Measurements from ENCODE around the gene TSPAN3. TPM values are rescaled to one million over a fixed set of nuclear protein-coding genes. Genes with fewer than 3 reads are reported as not detected.

The TSPAN3 gene
- total RNA-seq, 1 donor from 2014 or later, result 236 TPM

DNA sequence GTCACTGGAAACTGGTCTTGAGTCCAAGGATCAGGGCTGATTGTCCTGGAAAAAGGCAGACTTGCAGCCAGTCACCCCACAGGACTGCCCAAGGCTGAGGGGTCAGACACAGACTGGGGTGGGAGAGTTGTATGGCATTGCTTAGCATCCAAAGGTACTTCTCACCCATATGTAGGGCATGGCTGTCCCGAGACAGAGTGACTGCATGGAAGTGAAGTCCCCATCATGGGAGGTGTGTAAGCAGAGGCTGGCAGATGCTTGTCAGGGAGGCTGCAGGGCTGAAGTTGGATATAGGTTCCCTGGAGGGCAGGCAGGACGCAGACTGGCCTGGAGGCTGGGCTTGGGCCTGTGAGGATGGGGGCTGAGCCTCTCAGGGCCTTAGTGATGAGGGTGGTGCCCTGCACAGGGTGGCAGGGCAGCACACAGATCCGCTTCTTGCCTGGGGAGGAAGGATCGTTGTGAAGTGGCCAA is 44.9 kb downstream of the TSPAN3 start:
- Histone ChIP-seq H3K4me1 (ENCODE audit: control insufficient read depth in 3 of 3, insufficient read depth in 3 of 3, low read length in 3 of 3) (peaks cover 4 to 29% (median 17%) of the 10 kb centered on the region in 3 donors), H3K27ac (ENCODE audit: low read depth, low read length) (no peak overlapping the region), H3K27me3 (ENCODE audit: control insufficient read depth in 3 of 3, insufficient read depth in 3 of 3, low read length in 3 of 3) (peaks cover 0 to 4% (median 0%) of the 10 kb centered on the region in 3 donors), H3K36me3 (ENCODE audit: control insufficient read depth in 3 of 3, insufficient read depth in 3 of 3, low read length in 3 of 3) (no peaks in the 10 kb centered on the region), H3K9ac (ENCODE audit: low read depth in 1 of 3, low read length in 3 of 3) (peak overlapping the region in 1 of 3 donors; percentile 25), H3K4me3 (ENCODE audit: low read length in 3 of 3) (no peak overlapping the region), H3K9me3 (ENCODE audit: control insufficient read depth in 3 of 3, low read length in 3 of 3) (no peaks in the 10 kb centered on the region)

DNA sequence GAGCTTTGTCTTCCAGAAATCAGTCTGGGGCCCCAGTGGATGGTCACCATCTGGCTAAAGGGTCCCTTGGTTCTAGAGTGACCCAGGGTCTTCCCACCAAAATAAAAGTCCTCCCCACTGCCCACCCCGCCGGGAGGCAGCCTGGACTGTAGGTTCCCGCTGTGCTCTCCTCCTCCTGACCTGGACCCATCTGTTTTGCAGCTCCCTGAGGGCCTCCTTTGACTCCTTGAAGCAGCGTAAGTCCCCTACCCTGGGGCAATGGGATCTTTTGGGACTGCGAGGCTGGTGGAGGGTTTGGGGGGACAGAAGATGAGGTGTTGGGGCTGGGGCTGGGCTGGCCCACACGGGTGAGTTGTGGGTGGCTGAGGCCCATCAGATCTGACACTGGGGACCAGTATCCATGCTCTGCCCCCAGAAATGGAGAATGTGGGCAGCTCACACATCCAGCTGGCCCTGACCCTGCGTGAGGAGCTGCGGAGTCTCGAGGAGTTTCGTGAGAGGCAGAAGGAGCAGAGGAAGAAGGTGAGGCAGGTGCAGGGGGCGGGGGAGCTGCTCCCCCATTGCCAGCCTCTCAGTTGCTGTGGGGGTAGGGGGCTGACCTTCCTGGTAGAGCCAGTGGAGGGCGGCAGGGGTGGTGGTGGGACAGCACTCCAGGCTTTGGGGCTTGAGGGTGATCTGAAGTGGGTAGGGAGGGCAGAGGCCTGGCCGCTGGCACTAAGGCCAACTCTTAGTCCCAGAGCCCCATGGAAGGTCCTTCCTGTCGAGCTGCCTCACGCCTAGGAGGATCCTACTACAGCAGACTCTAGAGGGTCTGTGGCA is 45.6 kb downstream of the TSPAN3 start:
- no peaks in the 10 kb centered on the region for H3K36me3 ChIP-seq (ENCODE audit: control insufficient read depth in 3 of 3, insufficient read depth in 3 of 3, low read length in 3 of 3)
- no peak overlapping the region for H3K9ac ChIP-seq (ENCODE audit: low read depth in 1 of 3, low read length in 3 of 3)
- peaks cover 4 to 31% (median 21%) of the 10 kb centered on the region in 3 donors for H3K4me1 ChIP-seq (ENCODE audit: control insufficient read depth in 3 of 3, insufficient read depth in 3 of 3, low read length in 3 of 3)
- H3K4me3 ChIP-seq (ENCODE audit: low read length in 3 of 3), result no peak overlapping the region
- no peak overlapping the region for H3K27ac ChIP-seq (ENCODE audit: low read depth, low read length)
- H3K9me3 ChIP-seq (ENCODE audit: control insufficient read depth in 3 of 3, low read length in 3 of 3), result no peaks in the 10 kb centered on the region
- peaks cover 0 to 4% (median 0%) of the 10 kb centered on the region in 3 donors for H3K27me3 ChIP-seq (ENCODE audit: control insufficient read depth in 3 of 3, insufficient read depth in 3 of 3, low read length in 3 of 3)

GRCh38 chr15:77024273-77025082 is 46.4 kb downstream of the TSPAN3 start:
- Histone ChIP-seq H3K27ac (ENCODE audit: low read depth, low read length) (no peak overlapping the region), H3K4me3 (ENCODE audit: low read length in 3 of 3) (no peak overlapping the region), H3K9ac (ENCODE audit: low read depth in 1 of 3, low read length in 3 of 3) (no peak overlapping the region), H3K9me3 (ENCODE audit: control insufficient read depth in 3 of 3, low read length in 3 of 3) (no peaks in the 10 kb centered on the region), H3K36me3 (ENCODE audit: control insufficient read depth in 3 of 3, insufficient read depth in 3 of 3, low read length in 3 of 3) (no peaks in the 10 kb centered on the region), H3K27me3 (ENCODE audit: control insufficient read depth in 3 of 3, insufficient read depth in 3 of 3, low read length in 3 of 3) (peaks cover 0 to 4% (median 0%) of the 10 kb centered on the region in 3 donors), H3K4me1 (ENCODE audit: control insufficient read depth in 3 of 3, insufficient read depth in 3 of 3, low read length in 3 of 3) (peaks cover 4 to 34% (median 21%) of the 10 kb centered on the region in 3 donors)

DNA sequence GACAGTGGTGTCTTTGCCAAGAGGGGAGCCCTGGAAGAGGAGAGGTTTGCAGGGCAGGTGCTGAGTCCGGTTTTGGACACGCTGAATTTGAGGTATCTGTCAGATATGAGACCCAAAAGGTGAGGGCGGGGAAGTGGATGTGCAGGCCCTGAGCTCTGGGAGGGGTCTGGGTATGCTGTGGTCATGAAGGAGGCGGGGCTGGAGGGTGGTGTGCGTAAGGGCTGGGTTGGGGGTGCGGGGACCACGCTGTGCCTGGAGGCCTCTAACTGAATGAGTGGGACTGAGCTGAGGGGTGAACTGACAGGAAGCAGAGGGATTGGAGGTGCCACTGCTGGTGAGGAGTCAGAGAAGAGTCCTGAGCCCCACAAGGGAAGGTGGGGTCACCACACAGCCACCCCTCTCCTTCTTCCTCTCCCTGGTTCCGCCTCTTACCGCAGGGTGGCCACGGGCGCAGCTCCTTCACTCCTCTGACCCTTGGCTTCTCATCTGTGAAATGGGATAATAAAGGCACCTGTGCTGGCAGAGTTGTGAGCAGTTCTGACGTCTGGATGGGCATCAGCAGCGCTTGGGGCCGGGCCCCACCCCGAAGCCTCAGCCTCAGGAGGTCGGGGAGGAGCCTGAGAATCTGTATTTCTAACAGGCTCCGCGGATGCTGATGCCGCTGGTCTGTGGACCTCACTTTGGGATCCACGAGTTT is 47.2 kb downstream of the TSPAN3 start:
- peaks cover 0 to 2% (median 0%) of the 10 kb centered on the region in 3 donors for H3K27me3 ChIP-seq (ENCODE audit: control insufficient read depth in 3 of 3, insufficient read depth in 3 of 3, low read length in 3 of 3)
- no peak overlapping the region for H3K27ac ChIP-seq (ENCODE audit: low read depth, low read length)
- no peak overlapping the region for H3K4me3 ChIP-seq (ENCODE audit: low read length in 3 of 3)
- H3K4me1 ChIP-seq (ENCODE audit: control insufficient read depth in 3 of 3, insufficient read depth in 3 of 3, low read length in 3 of 3), result peaks cover 3 to 33% (median 21%) of the 10 kb centered on the region in 3 donors
- H3K9me3 ChIP-seq (ENCODE audit: control insufficient read depth in 3 of 3, low read length in 3 of 3), result no peaks in the 10 kb centered on the region
- H3K36me3 ChIP-seq (ENCODE audit: control insufficient read depth in 3 of 3, insufficient read depth in 3 of 3, low read length in 3 of 3), result no peaks in the 10 kb centered on the region
- no peak overlapping the region for H3K9ac ChIP-seq (ENCODE audit: low read depth in 1 of 3, low read length in 3 of 3)

- Histone ChIP-seq H3K36me3 (ENCODE audit: control insufficient read depth in 3 of 3, insufficient read depth in 3 of 3, low read length in 3 of 3) (no peaks in the 10 kb centered on the region), H3K4me3 (ENCODE audit: low read length in 3 of 3) (no peak overlapping the region), H3K9me3 (ENCODE audit: control insufficient read depth in 3 of 3, low read length in 3 of 3) (no peaks in the 10 kb centered on the region), H3K4me1 (ENCODE audit: control insufficient read depth in 3 of 3, insufficient read depth in 3 of 3, low read length in 3 of 3) (peaks cover 0 to 27% (median 16%) of the 10 kb centered on the region in 3 donors), H3K9ac (ENCODE audit: low read depth in 1 of 3, low read length in 3 of 3) (no peak overlapping the region), H3K27me3 (ENCODE audit: control insufficient read depth in 3 of 3, insufficient read depth in 3 of 3, low read length in 3 of 3) (no peaks in the 10 kb centered on the region), H3K27ac (ENCODE audit: low read depth, low read length) (no peak overlapping the region)
Observed at GRCh38 chr15:77022646-77023575, 48.0 kb downstream of the TSPAN3 start.

GRCh38 chr15:77021803-77022381 is 49.0 kb downstream of the TSPAN3 start:
- Histone ChIP-seq H3K36me3 (ENCODE audit: control insufficient read depth in 3 of 3, insufficient read depth in 3 of 3, low read length in 3 of 3) (no peaks in the 10 kb centered on the region), H3K27ac (ENCODE audit: low read depth, low read length) (no peak overlapping the region), H3K9me3 (ENCODE audit: control insufficient read depth in 3 of 3, low read length in 3 of 3) (no peaks in the 10 kb centered on the region), H3K27me3 (ENCODE audit: control insufficient read depth in 3 of 3, insufficient read depth in 3 of 3, low read length in 3 of 3) (peaks cover 0 to 4% (median 0%) of the 10 kb centered on the region in 3 donors), H3K4me3 (ENCODE audit: low read length in 3 of 3) (no peak overlapping the region), H3K9ac (ENCODE audit: low read depth in 1 of 3, low read length in 3 of 3) (peak overlapping the region in 1 of 3 donors; percentile 9), H3K4me1 (ENCODE audit: control insufficient read depth in 3 of 3, insufficient read depth in 3 of 3, low read length in 3 of 3) (peaks cover 0 to 18% (median 16%) of the 10 kb centered on the region in 3 donors)

GRCh38 chr15:77021088-77021481 is 49.8 kb downstream of the TSPAN3 start:
- Histone ChIP-seq H3K27me3 (ENCODE audit: control insufficient read depth in 3 of 3, insufficient read depth in 3 of 3, low read length in 3 of 3) (peaks cover 0 to 4% (median 0%) of the 10 kb centered on the region in 3 donors), H3K4me1 (ENCODE audit: control insufficient read depth in 3 of 3, insufficient read depth in 3 of 3, low read length in 3 of 3) (peaks cover 0 to 14% (median 11%) of the 10 kb centered on the region in 3 donors), H3K36me3 (ENCODE audit: control insufficient read depth in 3 of 3, insufficient read depth in 3 of 3, low read length in 3 of 3) (no peaks in the 10 kb centered on the region), H3K27ac (ENCODE audit: low read depth, low read length) (no peak overlapping the region), H3K4me3 (ENCODE audit: low read length in 3 of 3) (no peak overlapping the region), H3K9me3 (ENCODE audit: control insufficient read depth in 3 of 3, low read length in 3 of 3) (no peaks in the 10 kb centered on the region), H3K9ac (ENCODE audit: low read depth in 1 of 3, low read length in 3 of 3) (no peak overlapping the region)

DNA sequence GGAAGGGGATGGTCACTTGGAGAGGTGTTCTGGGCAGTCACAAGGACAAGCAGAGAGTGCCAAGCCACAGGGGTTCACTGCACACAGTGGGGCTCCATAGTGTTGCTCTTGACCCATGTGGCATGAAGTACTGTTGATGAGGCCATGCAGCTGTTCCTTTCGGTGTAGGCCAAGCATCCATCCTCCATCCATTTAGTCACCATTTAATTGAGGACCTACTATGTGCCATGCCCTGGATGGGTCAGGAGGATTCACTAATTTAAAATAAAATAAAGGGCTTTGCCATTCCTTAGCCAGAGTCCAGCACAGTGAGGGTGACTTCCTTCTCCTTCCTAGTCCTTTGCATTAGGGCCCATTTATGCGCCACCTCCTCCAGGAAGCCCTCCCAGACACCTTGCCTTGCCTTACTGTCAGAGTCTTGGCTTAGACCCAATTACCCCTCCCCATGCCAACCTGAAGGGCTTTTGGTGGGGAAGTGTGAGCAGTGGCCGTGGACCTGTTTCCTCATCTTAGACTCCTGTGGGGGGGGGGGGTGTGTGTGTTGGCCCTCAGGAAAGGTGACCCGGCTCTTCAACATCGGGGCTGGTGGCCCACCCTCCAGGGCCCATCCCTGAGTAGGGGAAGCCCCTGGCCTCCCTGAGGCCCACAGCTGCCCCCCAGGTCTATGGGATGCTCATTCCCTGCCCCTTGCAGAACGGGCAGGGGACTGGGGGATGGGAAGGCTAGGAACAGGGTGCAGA is 50.4 kb downstream of the TSPAN3 start:
- Histone ChIP-seq H3K36me3 (ENCODE audit: control insufficient read depth in 3 of 3, insufficient read depth in 3 of 3, low read length in 3 of 3) (no peaks in the 10 kb centered on the region), H3K4me3 (ENCODE audit: low read length in 3 of 3) (no peak overlapping the region), H3K27ac (ENCODE audit: low read depth, low read length) (no peak overlapping the region), H3K9ac (ENCODE audit: low read depth in 1 of 3, low read length in 3 of 3) (no peak overlapping the region), H3K27me3 (ENCODE audit: control insufficient read depth in 3 of 3, insufficient read depth in 3 of 3, low read length in 3 of 3) (peaks cover 0 to 4% (median 0%) of the 10 kb centered on the region in 3 donors), H3K9me3 (ENCODE audit: control insufficient read depth in 3 of 3, low read length in 3 of 3) (no peaks in the 10 kb centered on the region), H3K4me1 (ENCODE audit: control insufficient read depth in 3 of 3, insufficient read depth in 3 of 3, low read length in 3 of 3) (peaks cover 0 to 14% (median 9%) of the 10 kb centered on the region in 3 donors)
